Cardiac muscle cell (in vitro differentiated cells and primary cell): ENCODE measurements around the gene BANF2. TPM values are rescaled to one million over a fixed set of nuclear protein-coding genes. Genes with fewer than 3 reads are reported as not detected.

Experiments used
- DNase-seq, 2 donors: peaks; one replicate each; pipeline versions ENCODE4 v3.0.0 to v3.0.0-alpha.2; 2010 to 2017; ENCODE audit warnings: low read depth in 1 of 2, low spot score in 1 of 2
- H3K27ac ChIP-seq: fragments of 200-600 bp; sonication (generic); 2 replicates; pipeline ENCODE4 v1.5.1; 2016
- H3K27me3 ChIP-seq: fragments of 200-600 bp; sonication (generic); 2 replicates; pipeline ENCODE4 v1.6.0; 2016; ENCODE audit warnings: control low read depth
- H3K36me3 ChIP-seq: fragments of 200-600 bp; sonication (generic); 2 replicates; pipeline ENCODE4 v1.5.1; 2016; ENCODE audit warnings: control low read depth
- H3K4me1 ChIP-seq: fragments of 200-600 bp; sonication (generic); 2 replicates; pipeline ENCODE4 v1.8.1; 2017; ENCODE audit warnings: low read depth, mild to moderate bottlenecking, mixed run types
- H3K4me3 ChIP-seq: fragments of 200-600 bp; sonication (generic); 2 replicates; pipeline ENCODE4 v1.5.1; 2016; ENCODE audit warnings: mild to moderate bottlenecking
- H3K9me3 ChIP-seq: fragments of 200-600 bp; sonication (generic); 2 replicates; pipeline ENCODE4 v1.5.1; 2017; ENCODE audit warnings: low read depth, mild to moderate bottlenecking, control low read depth
- polyA plus RNA-seq: library from polyadenylated mRNA; unstranded; fragments of >200 nt; fragmentation: Nextera tagmentation; extraction: Ambion mirVana; gene quantifications from 2 replicates; pipeline ENCODE4 v1.2.1, GENCODE V29; 2016
- total RNA-seq: library from RNA; depleted of rRNA; stranded (reverse); fragments of >200 nt; gene quantifications from 2 replicates; pipeline ENCODE4 v1.2.3, GENCODE V29; 2016
- TF ChIP-seq, protein P1 (sequence below): IDR thresholded peaks from 2 replicates; pipeline ENCODE4 v1.5.1; 2012; ENCODE audit warnings: low read depth, mild to moderate bottlenecking, low read length

BANF2 gene
- total and polyA plus RNA-seq, 2 experiments from 2014 or later, result not detected

DNA sequence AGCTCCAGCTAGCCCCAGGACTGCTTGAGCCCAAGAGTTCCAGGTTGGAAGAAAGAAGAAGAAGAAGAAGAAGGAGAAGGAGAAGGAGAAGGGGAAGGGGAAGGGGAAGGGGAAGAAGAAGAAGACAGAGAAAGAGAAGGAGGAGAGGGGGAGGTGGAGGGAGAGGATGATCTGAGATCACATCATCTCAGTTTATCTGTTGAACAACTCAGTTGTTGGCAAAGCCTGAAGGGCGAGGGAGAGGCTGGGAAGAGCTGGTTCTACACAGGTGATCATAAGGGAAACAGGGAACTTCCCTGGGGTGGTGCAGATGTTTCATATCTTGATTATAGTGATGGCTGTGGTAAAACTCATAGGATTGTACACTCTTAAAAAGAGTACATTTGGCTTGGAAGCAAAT lies 14.6 kb upstream of the BANF2 start:
- TF ChIP-seq, protein P1, sequence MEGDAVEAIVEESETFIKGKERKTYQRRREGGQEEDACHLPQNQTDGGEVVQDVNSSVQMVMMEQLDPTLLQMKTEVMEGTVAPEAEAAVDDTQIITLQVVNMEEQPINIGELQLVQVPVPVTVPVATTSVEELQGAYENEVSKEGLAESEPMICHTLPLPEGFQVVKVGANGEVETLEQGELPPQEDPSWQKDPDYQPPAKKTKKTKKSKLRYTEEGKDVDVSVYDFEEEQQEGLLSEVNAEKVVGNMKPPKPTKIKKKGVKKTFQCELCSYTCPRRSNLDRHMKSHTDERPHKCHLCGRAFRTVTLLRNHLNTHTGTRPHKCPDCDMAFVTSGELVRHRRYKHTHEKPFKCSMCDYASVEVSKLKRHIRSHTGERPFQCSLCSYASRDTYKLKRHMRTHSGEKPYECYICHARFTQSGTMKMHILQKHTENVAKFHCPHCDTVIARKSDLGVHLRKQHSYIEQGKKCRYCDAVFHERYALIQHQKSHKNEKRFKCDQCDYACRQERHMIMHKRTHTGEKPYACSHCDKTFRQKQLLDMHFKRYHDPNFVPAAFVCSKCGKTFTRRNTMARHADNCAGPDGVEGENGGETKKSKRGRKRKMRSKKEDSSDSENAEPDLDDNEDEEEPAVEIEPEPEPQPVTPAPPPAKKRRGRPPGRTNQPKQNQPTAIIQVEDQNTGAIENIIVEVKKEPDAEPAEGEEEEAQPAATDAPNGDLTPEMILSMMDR, result no peak
- Histone ChIP-seq H3K36me3 (no peaks in the 10 kb centered on the region), H3K27me3 (no peaks in the 10 kb centered on the region), H3K4me1 (peaks cover 2% of the 10 kb centered on the region), H3K4me3 (no peak overlapping the region), H3K9me3 (no peaks in the 10 kb centered on the region), H3K27ac (no peak overlapping the region)
- DNase-seq, result no peak

DNA sequence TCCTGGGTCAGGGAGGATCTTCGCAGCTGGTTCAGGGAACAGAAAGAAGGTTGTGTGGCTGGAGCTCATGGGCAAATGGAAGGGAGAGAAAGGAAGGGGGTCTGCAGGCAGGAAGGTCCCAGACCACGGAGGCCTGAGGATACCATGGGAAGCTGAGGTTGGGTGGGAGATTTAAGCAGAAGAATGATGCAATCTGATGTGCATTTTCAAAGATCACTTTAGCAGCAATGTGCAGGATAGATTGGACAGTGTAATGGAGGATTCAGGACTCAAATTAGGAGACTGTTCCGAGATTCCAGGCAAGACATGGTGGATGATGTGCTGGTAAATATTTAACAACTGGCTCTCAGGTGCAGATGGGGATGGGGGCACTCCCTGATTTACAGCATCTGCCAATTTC lies 12.0 kb upstream of the BANF2 start:
- Histone ChIP-seq H3K27me3 (no peaks in the 10 kb centered on the region), H3K36me3 (no peaks in the 10 kb centered on the region), H3K9me3 (no peaks in the 10 kb centered on the region), H3K27ac (no peak overlapping the region), H3K4me3 (no peak overlapping the region), H3K4me1 (no peaks in the 10 kb centered on the region)
- DNase-seq, result no peak
- TF ChIP-seq, protein P1, result no peak

DNA sequence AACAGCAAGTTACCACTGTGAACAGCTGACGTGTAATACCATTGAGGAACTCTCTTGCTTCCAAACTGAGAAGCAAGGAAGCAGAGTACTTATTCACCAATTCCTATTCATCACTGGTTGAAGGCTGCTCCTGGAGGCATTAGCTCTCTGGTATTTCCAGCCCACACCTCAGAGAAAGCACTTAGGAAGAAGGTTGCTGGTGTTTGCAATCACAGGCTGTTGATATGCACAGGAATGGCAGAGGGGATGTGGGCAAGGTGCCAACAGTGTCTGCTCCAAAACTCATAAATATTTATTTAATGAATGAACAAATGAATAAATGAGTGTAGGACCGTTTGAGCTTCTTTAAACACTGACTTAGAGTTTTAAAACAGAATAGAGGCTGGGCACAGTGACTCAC lies 10.8 kb upstream of the BANF2 start:
- H3K4me3 ChIP-seq, result no peak overlapping the region
- H3K27me3 ChIP-seq, result no peaks in the 10 kb centered on the region
- no peaks in the 10 kb centered on the region for H3K4me1 ChIP-seq
- TF ChIP-seq, protein P1, result no peak
- no peak overlapping the region for H3K27ac ChIP-seq
- DNase-seq, result peak in 1 of 2 donors; percentile 23
- no peaks in the 10 kb centered on the region for H3K36me3 ChIP-seq
- H3K9me3 ChIP-seq, result no peaks in the 10 kb centered on the region

DNA sequence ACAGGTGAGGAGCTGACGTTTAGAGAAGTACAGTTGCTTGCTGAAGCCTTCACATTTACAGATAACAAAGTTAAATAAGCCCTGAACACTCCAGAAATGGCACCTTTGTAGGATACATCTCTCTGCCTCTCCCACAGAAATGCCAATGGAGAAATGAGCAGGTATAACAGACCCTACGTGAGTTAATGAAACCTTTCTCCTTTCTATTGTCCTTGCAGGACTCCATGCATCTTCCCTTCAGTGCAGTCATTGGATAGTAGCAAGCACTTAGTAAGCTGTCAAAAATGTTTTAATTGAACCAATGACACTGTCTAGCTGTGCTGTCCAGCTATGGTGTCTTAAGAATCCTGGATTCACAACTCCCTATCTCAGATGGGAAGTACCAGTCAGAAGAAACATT lies 9.6 kb upstream of the BANF2 start:
- no peak overlapping the region for H3K27ac ChIP-seq
- no peaks in the 10 kb centered on the region for H3K9me3 ChIP-seq
- TF ChIP-seq, protein P1, result no peak
- DNase-seq, result no peak
- H3K36me3 ChIP-seq, result no peaks in the 10 kb centered on the region
- H3K4me3 ChIP-seq, result no peak overlapping the region
- H3K27me3 ChIP-seq, result no peaks in the 10 kb centered on the region
- no peaks in the 10 kb centered on the region for H3K4me1 ChIP-seq

DNA sequence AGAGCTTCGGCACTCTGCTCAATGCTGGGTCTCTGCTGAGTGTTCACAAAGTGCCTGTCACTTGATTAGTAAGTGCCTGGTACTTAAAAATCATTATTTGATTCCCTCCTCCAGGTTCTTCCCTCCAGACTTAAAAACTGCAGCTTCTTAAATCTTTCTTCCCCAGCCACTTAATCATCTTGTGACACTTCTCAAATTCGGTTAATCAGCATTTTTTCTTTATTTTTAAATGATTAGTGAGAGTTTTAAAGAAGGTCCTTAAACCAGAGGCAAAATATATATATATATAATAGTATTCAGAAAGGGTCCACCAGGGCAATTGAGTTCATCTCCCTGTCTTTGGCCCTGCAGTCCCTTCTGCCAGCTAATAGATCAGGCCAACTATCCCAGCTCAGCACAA lies 8.0 kb upstream of the BANF2 start:
- no peak overlapping the region for H3K4me3 ChIP-seq
- H3K27ac ChIP-seq, result no peak overlapping the region
- TF ChIP-seq, protein P1, result no peak
- H3K27me3 ChIP-seq, result no peaks in the 10 kb centered on the region
- H3K36me3 ChIP-seq, result no peaks in the 10 kb centered on the region
- peak in 1 of 2 donors; percentile 22 for DNase-seq
- H3K9me3 ChIP-seq, result no peaks in the 10 kb centered on the region
- no peaks in the 10 kb centered on the region for H3K4me1 ChIP-seq
